Dendritic cell treated with granulocyte-macrophage colony-stimulating factor and Interleukin-4, amounts not matched to agents 40 ng/mL and 50 ng/mL, for 4 days (primary cell): ENCODE measurements around the gene SPAG5.
"Not testable (repeated sequence)": the region's sequence is repeated elsewhere in the genome, so short reads cannot be mapped to it uniquely, and the experiment has no call there.

Experiments
- H3K27ac Mint-ChIP-seq: one replicate; pipeline ENCODE4 v1.8.0; 2022; ENCODE audit warnings: mild to moderate bottlenecking, mixed read lengths
- H3K27me3 Mint-ChIP-seq: one replicate; pipeline ENCODE4 v1.8.0; 2022; ENCODE audit warnings: mild to moderate bottlenecking, mixed read lengths
- H3K36me3 Mint-ChIP-seq: one replicate; pipeline ENCODE4 v1.8.0; 2022; ENCODE audit warnings: low read depth, mixed read lengths
- H3K4me1 Mint-ChIP-seq: one replicate; pipeline ENCODE4 v1.8.0; 2022; ENCODE audit warnings: low read depth, mixed read lengths
- H3K4me3 Mint-ChIP-seq: one replicate; pipeline ENCODE4 v1.8.0; 2022; ENCODE audit warnings: mild to moderate bottlenecking, moderate library complexity, mixed read lengths
- H3K9me3 Mint-ChIP-seq: one replicate; pipeline ENCODE4 v1.8.0; 2022; ENCODE audit warnings: mixed read lengths
- intact Hi-C: fragments of 100-400 bp; cut with micrococcal nuclease; formaldehyde crosslinking; loops from one replicate; pipeline ENCODE4 v1.15.0; 2022

The SPAG5 gene

DNA sequence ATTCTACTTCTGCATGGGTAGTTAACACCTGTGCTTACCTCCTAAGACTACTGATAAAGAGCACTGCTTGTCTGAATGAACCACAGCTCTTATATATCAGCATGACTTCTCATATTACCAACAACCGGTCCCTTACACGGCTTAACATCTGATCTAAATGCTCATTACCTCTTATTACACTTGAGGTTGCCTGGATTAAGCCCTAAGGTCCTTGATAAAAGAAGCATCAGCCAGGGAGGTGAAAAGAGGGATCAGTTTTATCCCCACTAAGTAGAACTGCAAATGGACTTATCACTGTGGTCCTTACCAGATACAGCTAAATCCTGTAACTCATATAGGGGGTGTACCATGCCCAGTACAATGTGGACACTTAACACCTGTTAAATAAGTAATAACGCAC, 23.4 kb upstream of the SPAG5 start:
- Mint-ChIP-seq H3K4me1 (peaks cover 27% of the 10 kb centered on the region), H3K27ac (no peak overlapping the region), H3K27me3 (no peaks in the 10 kb centered on the region), H3K9me3 (no peaks in the 10 kb centered on the region), H3K36me3 (peaks cover 100% of the 10 kb centered on the region), H3K4me3 (no peak overlapping the region)
- intact Hi-C loops: no loop called here

DNA sequence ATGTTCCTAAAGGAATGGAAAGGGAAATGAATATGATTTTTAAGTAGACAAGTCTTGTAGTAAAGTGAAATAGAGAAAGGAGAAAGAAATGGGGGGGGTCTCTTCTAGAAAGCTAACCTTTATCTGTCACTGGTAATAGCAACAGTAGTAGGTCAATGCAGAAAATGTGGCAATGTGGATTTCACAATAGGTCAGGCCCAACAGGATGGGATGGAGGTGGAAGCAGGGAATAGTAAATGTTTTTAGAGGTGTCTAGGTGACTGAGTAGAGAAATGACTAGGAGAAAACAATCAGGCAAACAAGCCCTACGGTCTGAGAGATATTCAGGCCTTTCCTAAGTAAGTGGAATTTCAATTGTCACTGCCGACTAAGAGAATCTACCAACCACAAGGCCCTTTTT, 21.2 kb upstream of the SPAG5 start:
- peaks cover 100% of the 10 kb centered on the region for H3K36me3 Mint-ChIP-seq
- H3K4me3 Mint-ChIP-seq: no peak overlapping the region
- intact Hi-C loops: no loop called here
- no peaks in the 10 kb centered on the region for H3K27me3 Mint-ChIP-seq
- no peaks in the 10 kb centered on the region for H3K9me3 Mint-ChIP-seq
- no peak overlapping the region for H3K27ac Mint-ChIP-seq
- H3K4me1 Mint-ChIP-seq: peaks cover 25% of the 10 kb centered on the region

DNA sequence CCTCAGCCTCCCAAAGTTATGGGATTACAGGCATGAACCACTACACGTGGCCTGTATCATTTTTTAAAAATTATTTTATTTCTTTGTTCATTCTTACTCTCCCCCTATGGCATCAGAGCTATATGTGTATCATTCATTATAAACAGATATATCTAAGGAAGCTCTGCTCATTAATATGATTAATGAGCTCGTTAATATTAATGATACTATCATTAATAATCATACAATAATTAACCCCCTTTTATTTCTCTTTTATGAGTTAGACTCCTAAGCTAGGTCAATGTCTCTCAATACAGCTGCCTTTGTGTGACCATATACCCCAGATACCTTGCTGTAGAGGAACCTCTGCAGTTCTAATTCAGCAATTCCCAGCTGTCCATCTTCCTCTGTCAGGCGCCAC, 19.6 kb upstream of the SPAG5 start:
- no peaks in the 10 kb centered on the region for H3K27me3 Mint-ChIP-seq
- no peak overlapping the region for H3K27ac Mint-ChIP-seq
- peaks cover 100% of the 10 kb centered on the region for H3K36me3 Mint-ChIP-seq
- no peak overlapping the region for H3K4me3 Mint-ChIP-seq
- H3K9me3 Mint-ChIP-seq: no peaks in the 10 kb centered on the region
- H3K4me1 Mint-ChIP-seq: peaks cover 33% of the 10 kb centered on the region
- intact Hi-C loops: no loop called here

DNA sequence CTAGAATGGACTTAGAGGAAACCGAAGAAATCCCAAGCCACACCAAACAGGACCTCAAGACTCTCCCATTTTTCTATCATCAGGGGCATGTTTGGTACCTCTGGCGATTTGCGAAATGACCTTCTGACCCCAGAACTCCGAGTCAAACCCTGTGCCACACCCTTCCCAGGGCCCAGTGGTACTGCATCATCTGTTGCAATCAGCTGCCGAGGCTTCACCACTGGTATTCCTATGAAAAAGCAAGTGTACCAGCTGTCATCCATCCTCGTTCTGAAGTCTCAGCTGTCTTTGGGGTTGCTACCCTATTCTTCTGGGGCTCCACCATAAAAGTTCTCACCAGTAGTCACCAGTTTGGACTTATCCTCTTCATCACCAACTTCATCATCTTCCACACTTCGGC, 17.5 kb upstream of the SPAG5 start:
- Mint-ChIP-seq H3K4me1 (peaks cover 46% of the 10 kb centered on the region), H3K4me3 (no peak overlapping the region), H3K9me3 (no peaks in the 10 kb centered on the region), H3K27me3 (no peaks in the 10 kb centered on the region), H3K36me3 (peaks cover 100% of the 10 kb centered on the region), H3K27ac (no peak overlapping the region)
- intact Hi-C loops: no loop called here

DNA sequence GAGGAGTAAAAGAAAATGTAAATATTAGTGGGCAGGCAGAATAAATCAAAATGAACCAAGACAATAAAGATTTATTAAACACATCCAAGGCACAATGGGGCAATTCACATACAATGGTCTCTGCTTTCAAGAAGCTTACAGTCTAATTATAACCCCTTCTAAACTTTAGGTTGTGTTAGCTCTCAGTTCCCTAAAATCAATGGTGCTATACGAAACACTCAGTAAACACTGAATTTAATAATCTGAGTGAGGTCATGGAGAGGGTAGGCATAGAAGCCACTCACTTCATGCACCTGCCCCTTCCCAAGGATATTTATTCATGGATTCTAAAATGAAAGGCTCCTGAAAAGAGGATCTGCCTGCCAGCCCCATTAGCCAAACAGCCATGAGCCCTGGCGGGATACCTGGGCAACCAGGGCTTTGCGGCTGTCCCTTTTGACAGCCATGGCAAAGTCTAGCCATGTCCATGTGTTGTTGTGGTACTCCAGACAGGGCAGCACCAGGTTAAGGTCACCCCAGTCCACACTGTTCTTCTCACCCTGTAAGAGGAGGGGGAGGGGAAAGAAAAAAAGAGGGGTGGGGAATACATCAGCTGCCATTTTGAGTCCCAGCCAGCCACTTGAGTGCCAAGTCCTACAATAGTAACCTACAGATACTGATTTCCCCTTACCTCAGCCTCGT, 16.6 kb upstream of the SPAG5 start:
- intact Hi-C loops: no loop called here
- Mint-ChIP-seq H3K27me3 (no peaks in the 10 kb centered on the region), H3K9me3 (no peaks in the 10 kb centered on the region), H3K4me1 (peaks cover 46% of the 10 kb centered on the region), H3K27ac (no peak overlapping the region), H3K4me3 (no peak overlapping the region), H3K36me3 (peaks cover 100% of the 10 kb centered on the region)

DNA sequence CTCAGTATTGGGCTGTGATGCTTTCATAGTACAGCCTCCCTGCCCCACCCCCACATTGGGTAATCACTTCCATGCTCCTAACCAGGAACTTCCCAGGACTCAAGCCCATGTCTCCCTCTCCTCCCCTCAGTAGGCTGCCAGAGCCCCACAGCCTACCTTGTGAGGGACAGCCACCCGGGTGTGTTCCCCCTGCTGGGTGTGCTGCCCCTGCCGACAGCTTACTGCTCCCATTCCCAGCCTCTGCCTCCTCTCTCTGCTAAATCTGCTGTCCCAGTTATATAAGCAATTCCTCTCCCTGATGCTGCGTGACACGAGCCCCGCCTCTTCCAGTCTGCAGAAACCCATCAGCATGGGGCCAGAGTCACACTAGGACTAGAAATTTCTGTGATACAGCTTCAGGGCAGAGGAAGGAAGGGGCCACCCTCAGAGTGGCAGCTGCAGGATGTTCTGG, 15.1 kb upstream of the SPAG5 start, which contains the start of gene RSKR:
Gene RSKR, minus strand, starts transcription at position 255 of the 451 bp plus-strand sequence. Its CDS starts 24 bp downstream, at position 231.
- H3K4me1 Mint-ChIP-seq: peaks cover 46% of the 10 kb centered on the region
- no peaks in the 10 kb centered on the region for H3K9me3 Mint-ChIP-seq
- intact Hi-C loops: loop anchor here (5.0 kb wide), 1 partner anchor 62 kb away; the partner anchor contains the start of gene UNC119
- no peaks in the 10 kb centered on the region for H3K27me3 Mint-ChIP-seq
- peaks cover 100% of the 10 kb centered on the region for H3K36me3 Mint-ChIP-seq
- H3K27ac Mint-ChIP-seq: peak within 1 kb of the TSS; percentile 53
- H3K4me3 Mint-ChIP-seq: no peak within 1 kb of the TSS

DNA sequence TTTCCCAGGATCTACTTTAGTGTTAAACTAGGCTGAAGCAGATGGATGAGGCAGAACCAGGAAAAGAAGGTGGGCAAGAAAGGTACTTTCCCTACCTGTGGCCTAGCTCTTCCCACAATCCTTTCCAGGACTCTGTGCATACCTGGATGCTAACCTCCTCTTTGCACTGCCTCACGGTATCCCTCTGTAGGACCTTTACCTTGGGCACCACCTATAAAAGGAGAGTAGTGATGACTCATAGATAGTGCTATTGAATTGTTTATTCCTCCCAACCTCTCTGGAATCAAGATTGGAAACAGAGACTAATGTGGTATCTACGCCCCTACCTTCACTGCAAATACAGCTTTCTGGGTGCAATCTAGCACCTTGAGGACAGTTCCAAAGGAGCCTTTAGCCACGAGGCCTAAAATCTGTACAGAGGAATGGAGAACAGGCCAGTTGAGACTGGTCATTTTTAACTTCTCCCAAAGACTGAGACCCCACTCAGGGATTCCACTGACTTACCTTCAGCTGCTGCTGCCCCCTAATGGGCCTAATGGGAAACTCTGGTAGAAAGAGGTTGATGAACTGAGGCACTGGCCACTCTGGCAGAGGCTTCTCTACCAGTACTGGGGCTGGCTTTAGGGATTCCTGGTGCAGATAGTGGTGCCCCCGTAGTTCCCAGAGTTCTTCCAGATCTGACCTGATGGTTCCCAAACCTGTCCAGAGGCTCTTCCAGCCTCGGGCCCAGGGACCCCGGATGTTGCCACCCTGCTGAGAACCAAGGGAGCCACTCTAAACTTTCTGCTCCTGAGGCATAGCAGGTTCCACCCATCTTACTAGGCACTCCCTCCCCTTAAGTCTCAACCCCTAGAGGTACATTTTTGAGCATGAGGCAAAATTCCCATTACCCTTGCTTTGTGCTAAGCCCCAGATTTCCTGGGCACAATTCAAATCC, 14.4 kb upstream of the SPAG5 start:
- Mint-ChIP-seq H3K9me3 (no peaks in the 10 kb centered on the region), H3K4me3 (no peak overlapping the region), H3K27me3 (no peaks in the 10 kb centered on the region), H3K27ac (peak overlapping the region; percentile 53), H3K4me1 (peaks cover 46% of the 10 kb centered on the region), H3K36me3 (peaks cover 98% of the 10 kb centered on the region)
- intact Hi-C loops: loop anchor here (5.0 kb wide), 1 partner anchor 61 kb away; the partner anchor contains the start of gene UNC119

DNA sequence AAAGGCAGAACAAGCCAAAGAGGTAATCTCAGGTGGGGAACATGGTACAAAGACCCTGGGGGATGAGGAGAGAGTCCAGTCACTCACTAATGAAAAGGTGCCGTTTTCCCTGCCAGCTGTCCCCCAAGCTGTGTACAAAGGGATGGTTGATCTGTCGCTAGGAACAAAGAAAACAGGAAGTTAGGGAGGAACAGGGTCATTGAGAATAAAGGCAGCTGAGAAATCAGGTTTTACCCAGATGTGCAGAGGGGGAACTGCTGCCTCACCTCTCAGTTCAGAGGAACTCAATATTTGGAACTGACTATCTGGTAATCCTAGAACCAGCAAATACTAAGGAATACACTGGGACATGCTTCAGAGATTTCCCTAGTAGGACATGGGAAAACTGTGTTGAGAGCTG, 13.7 kb upstream of the SPAG5 start:
- Mint-ChIP-seq H3K9me3 (no peaks in the 10 kb centered on the region), H3K27me3 (no peaks in the 10 kb centered on the region), H3K4me3 (no peak overlapping the region), H3K4me1 (peaks cover 46% of the 10 kb centered on the region), H3K27ac (peak overlapping the region; percentile 63), H3K36me3 (peaks cover 98% of the 10 kb centered on the region)
- intact Hi-C loops: loop anchor here (5.0 kb wide), 1 partner anchor 60 kb away; the partner anchor contains the start of gene UNC119

DNA sequence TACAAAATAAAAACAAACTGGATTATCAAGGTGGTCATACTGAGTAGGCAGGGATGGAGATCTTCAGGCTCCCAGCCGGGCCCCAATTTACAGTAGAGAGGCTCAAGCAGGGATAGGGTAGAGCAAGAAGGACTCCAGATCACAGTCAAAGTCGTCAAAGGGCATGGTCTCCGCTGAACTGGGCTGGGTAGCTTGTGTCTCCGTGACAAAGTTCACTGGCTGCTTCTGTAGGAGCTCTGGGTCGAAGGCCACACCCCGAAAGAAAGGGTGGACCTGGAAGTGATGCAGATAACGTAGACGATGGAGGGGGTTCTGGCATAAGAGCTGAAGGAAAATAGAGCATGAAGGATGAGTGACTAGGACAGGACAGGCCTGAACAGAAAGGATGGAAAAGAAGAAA, 11.6 kb upstream of the SPAG5 start:
- Mint-ChIP-seq H3K4me3 (no peak overlapping the region), H3K9me3 (no peaks in the 10 kb centered on the region), H3K27ac (no peak overlapping the region), H3K36me3 (peaks cover 95% of the 10 kb centered on the region), H3K4me1 (peaks cover 31% of the 10 kb centered on the region), H3K27me3 (no peaks in the 10 kb centered on the region)
- intact Hi-C loops: loop anchor here (5.0 kb wide), 1 partner anchor 58 kb away; the partner anchor contains the start of gene UNC119

DNA sequence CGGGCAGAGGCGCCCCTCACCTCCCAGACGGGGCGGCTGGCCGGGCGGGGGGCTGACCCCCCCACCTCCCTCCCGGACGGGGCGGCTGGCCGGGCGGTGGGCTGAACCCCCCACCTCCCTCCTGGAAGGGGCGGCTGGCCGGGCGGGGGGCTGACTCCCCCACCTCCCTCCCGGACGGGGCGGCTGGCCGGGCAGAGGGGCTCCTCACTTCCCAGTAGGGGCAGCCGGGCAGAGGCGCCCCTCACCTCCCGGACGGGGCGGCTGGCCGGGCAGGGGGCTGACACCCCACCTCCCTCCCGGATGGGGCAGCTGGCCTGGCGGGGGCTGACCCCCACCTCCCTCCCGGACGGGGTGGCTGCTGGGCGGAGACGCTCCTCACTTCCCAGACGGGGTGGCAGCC, 5.2 kb upstream of the SPAG5 start:
- H3K27ac Mint-ChIP-seq, intact Hi-C loops, H3K4me3 Mint-ChIP-seq, H3K27me3 Mint-ChIP-seq, H3K9me3 Mint-ChIP-seq: not testable (repeated sequence)
- H3K4me1 Mint-ChIP-seq: peaks cover 16% of the 10 kb centered on the region
- H3K36me3 Mint-ChIP-seq: peaks cover 62% of the 10 kb centered on the region

DNA sequence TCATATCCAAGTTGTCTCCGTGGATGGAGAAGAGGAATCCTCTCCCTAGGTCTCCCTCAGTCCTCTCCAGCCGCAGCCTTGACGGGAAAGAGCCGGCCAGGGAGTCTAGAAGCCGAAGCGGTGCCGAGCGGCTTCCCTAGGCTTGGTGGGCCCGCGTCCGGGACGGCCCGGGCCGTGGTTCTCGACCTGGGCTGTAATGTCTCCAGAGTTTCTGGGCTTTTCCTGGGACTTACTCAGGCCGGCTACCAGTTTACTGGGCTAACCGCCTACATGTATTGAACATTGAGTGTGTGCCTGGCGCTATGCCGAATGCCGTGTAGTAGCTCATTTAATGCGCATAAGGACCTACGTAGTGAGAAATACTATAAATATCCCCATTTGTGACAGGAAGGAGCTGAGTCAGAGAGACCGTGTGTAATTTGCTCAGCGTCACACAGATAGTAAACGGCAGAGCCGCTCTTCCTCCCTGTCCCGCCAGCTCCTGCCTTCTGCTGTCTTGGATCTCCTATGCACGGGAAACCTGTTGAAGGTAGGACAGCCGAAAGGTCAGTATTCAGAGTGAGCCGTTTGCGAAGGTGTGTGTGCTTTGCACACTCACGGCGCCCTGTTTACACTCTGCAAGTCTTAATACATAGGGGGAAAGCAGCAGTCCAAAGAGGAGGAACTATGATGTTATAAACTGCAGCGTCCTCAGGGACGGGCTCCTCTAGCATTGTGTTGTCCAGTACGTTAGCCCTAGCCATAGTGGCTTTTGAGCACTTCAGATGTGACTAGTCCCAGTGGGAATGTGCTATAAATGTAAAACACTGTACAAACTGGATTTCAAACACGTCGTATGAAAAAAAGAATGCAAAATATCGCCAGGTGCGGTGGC, 723 bp upstream of the SPAG5 start:
- peak overlapping the region; percentile 87 for H3K27ac Mint-ChIP-seq
- H3K27me3 Mint-ChIP-seq: no peaks in the 10 kb centered on the region
- peaks cover 33% of the 10 kb centered on the region for H3K4me1 Mint-ChIP-seq
- no peaks in the 10 kb centered on the region for H3K9me3 Mint-ChIP-seq
- peaks cover 54% of the 10 kb centered on the region for H3K36me3 Mint-ChIP-seq
- intact Hi-C loops: loop anchor here (5.0 kb wide), 1 partner anchor 48 kb away; the partner anchor contains the start of gene BLTP2
- peak overlapping the region; percentile 88 for H3K4me3 Mint-ChIP-seq

DNA sequence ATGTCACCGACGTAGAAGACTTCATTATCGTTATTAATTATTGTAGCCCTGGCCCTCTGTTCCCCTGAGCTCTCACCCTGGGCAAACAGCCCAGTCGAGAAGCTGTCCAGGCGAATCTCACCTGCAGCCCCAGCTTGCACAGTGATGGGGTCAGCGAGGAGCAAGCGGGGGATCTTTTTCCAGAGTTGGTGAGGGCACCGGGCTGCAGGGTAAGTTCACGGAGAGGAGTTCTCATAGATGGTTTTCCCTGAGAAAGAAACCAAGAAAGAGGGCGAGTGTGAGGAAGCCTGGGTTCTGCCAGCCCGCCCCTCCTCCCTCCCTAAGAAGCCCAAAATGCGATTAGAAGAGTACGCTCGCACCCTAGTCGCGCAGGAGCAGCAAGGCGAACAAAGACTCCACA, 436 bp downstream of the SPAG5 start:
- peaks cover 30% of the 10 kb centered on the region for H3K4me1 Mint-ChIP-seq
- no peaks in the 10 kb centered on the region for H3K27me3 Mint-ChIP-seq
- intact Hi-C loops: loop anchor here (5.0 kb wide), 1 partner anchor 49 kb away; the partner anchor contains the start of gene BLTP2
- H3K36me3 Mint-ChIP-seq: peaks cover 45% of the 10 kb centered on the region
- peak overlapping the region; percentile 87 for H3K27ac Mint-ChIP-seq
- no peaks in the 10 kb centered on the region for H3K9me3 Mint-ChIP-seq
- H3K4me3 Mint-ChIP-seq: peak overlapping the region; percentile 88
